LHCN-M2 (cell line): ENCODE measurements around the gene DCAF4L1. TPM values are rescaled to one million over a fixed set of nuclear protein-coding genes. Genes with fewer than 3 reads are reported as not detected.

Source experiments
- DNase-seq: peaks from one replicate; pipeline ENCODE4 v3.0.0-alpha.2; 2012; ENCODE audit warnings: low read depth
- polyA plus RNA-seq: library from polyadenylated mRNA; unstranded; fragments of >200 nt; gene quantifications from one replicate; pipeline ENCODE4 v1.2.1, GENCODE V29; 2012; ENCODE audit warnings: missing spikeins
- total RNA-seq: library from RNA; depleted of rRNA; stranded (reverse); fragments of >200 nt; gene quantifications from 2 replicates; pipeline ENCODE4 v1.2.3, GENCODE V29; 2014; rRNA removed

The DCAF4L1 gene
- under 0.01 and 0.06 TPM in 2 replicates for total RNA-seq
- 0.02 TPM for polyA plus RNA-seq

- DNase-seq = no peak
These were observed at the start of gene DCAF4L1 for GRCh38 chr4:41981456-41981855. Gene DCAF4L1 (plus strand): TSS chr4:41981756. CDS start chr4:41981793, 37 bp downstream.

GRCh38 chr4:41932988-41933387 lies 48.6 kb upstream of the DCAF4L1 start:
- DNase-seq = no peak

GRCh38 chr4:41933997-41934503 lies 47.5 kb upstream of the DCAF4L1 start:
- DNase-seq = no peak

- no peak for DNase-seq
These were observed 47.0 kb upstream of the DCAF4L1 start for GRCh38 chr4:41934514-41934900.

GRCh38 chr4:41934901-41935651 lies 46.5 kb upstream of the DCAF4L1 start, which contains the start of gene TMEM33:
Gene TMEM33 (plus strand): TSS chr4:41935429. CDS start chr4:41935485, 56 bp downstream.
- peak; percentile 84 for DNase-seq

- peak; percentile 18 for DNase-seq
These were observed 45.9 kb upstream of the DCAF4L1 start for GRCh38 chr4:41935652-41936021.

GRCh38 chr4:41939016-41939626 lies 42.4 kb upstream of the DCAF4L1 start:
- DNase-seq = peak; percentile 6

- DNase-seq = no peak
These were observed 40.7 kb upstream of the DCAF4L1 start for GRCh38 chr4:41940834-41941233.

- DNase-seq = no peak
These were observed 38.0 kb upstream of the DCAF4L1 start for GRCh38 chr4:41943506-41943905.

- DNase-seq = no peak
These were observed 37.5 kb upstream of the DCAF4L1 start for GRCh38 chr4:41944089-41944488.

GRCh38 chr4:41949531-41949930 lies 32.0 kb upstream of the DCAF4L1 start:
- DNase-seq = no peak

- DNase-seq = peak; percentile 40
These were observed 23.9 kb upstream of the DCAF4L1 start for GRCh38 chr4:41957634-41958033.

- peak; percentile 16 for DNase-seq
These were observed 18.5 kb upstream of the DCAF4L1 start for GRCh38 chr4:41963105-41963504.

- no peak for DNase-seq
These were observed 17.2 kb upstream of the DCAF4L1 start for GRCh38 chr4:41964401-41964800.

- DNase-seq = no peak
These were observed 14.2 kb upstream of the DCAF4L1 start for GRCh38 chr4:41967392-41967791.

- DNase-seq = no peak
These were observed 11.9 kb upstream of the DCAF4L1 start for GRCh38 chr4:41969671-41970070.

GRCh38 chr4:41975341-41975740 lies 6.2 kb upstream of the DCAF4L1 start:
- DNase-seq = no peak

- DNase-seq = no peak
These were observed 4.6 kb upstream of the DCAF4L1 start for GRCh38 chr4:41976775-41977516.

GRCh38 chr4:41977709-41978108 lies 3.8 kb upstream of the DCAF4L1 start:
- peak; percentile 77 for DNase-seq

- no peak for DNase-seq
These were observed 1.2 kb downstream of the DCAF4L1 start for GRCh38 chr4:41982716-41983115.

- no peak for DNase-seq
These were observed 3.6 kb downstream of the DCAF4L1 start for GRCh38 chr4:41985151-41985550.

- no peak for DNase-seq
These were observed 8.4 kb downstream of the DCAF4L1 start for GRCh38 chr4:41989994-41990364.
